ENCODE measurements around the gene TMEM87A.

DNA sequence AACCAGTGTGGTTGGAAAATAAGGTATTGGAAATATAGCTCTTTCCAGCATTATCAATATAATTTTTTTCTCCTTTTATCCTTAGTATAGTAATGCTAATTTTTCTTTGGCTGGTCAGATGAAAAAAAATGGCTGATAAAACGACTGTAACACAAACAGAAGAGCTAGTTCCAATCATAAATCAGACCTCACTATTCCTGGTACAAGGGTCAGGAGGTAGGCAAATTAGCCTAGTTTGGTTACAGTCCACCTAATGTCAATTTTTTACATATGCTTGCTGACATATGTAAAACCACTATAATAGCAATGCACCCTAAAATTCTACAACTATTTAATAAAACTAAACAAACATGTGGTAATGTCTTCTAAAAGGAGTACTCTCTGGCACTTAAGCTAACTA, 45.2 kb downstream of the TMEM87A start:
- TF ChIP-seq HDAC2 (IDR thresholded peaks at IDR 0.05) (no peak), CHD2 (IDR thresholded peaks at IDR 0.05; ENCODE audit: low read length, partially characterized antibody) (no peak), POLR2A (IDR thresholded peaks at IDR 0.05; ENCODE audit: low read length) (no peak), RFX5 (IDR thresholded peaks at IDR 0.05) (no peak), HOXB5 (CRISPR knock-in tag; IDR thresholded peaks at IDR 0.05) (no peak), CEBPB (IDR thresholded peaks at IDR 0.05) (no peak), TP53 (CRISPR knock-in tag; IDR thresholded peaks at IDR 0.05) (no peak), JUN (IDR thresholded peaks at IDR 0.05) (no peak)
- TF ChIP-seq, protein P1, sequence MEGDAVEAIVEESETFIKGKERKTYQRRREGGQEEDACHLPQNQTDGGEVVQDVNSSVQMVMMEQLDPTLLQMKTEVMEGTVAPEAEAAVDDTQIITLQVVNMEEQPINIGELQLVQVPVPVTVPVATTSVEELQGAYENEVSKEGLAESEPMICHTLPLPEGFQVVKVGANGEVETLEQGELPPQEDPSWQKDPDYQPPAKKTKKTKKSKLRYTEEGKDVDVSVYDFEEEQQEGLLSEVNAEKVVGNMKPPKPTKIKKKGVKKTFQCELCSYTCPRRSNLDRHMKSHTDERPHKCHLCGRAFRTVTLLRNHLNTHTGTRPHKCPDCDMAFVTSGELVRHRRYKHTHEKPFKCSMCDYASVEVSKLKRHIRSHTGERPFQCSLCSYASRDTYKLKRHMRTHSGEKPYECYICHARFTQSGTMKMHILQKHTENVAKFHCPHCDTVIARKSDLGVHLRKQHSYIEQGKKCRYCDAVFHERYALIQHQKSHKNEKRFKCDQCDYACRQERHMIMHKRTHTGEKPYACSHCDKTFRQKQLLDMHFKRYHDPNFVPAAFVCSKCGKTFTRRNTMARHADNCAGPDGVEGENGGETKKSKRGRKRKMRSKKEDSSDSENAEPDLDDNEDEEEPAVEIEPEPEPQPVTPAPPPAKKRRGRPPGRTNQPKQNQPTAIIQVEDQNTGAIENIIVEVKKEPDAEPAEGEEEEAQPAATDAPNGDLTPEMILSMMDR (IDR thresholded peaks at IDR 0.05): no peak
- TF ChIP-seq, protein P2, sequence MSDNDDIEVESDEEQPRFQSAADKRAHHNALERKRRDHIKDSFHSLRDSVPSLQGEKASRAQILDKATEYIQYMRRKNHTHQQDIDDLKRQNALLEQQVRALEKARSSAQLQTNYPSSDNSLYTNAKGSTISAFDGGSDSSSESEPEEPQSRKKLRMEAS (IDR thresholded peaks at IDR 0.05): no peak
- TF ChIP-seq, protein P3, sequence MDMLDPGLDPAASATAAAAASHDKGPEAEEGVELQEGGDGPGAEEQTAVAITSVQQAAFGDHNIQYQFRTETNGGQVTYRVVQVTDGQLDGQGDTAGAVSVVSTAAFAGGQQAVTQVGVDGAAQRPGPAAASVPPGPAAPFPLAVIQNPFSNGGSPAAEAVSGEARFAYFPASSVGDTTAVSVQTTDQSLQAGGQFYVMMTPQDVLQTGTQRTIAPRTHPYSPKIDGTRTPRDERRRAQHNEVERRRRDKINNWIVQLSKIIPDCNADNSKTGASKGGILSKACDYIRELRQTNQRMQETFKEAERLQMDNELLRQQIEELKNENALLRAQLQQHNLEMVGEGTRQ (IDR thresholded peaks at IDR 0.05): no peak

All from A549 (cell line).